Smooth muscle cell (in vitro differentiated cells): ENCODE measurements around the gene UACA. TPM values are rescaled to one million over a fixed set of nuclear protein-coding genes. Genes with fewer than 3 reads are reported as not detected.
A peak's percentile ranks its signal among the peaks of the same experiment; 100 is the strongest.

Source experiments
- DNase-seq: peaks from one replicate; lab custom pipeline; 2025; ENCODE audit not compliant: unreplicated experiment; lab: John Stamatoyannopoulos, UW
- H2AFZ ChIP-seq: fragments of 200-600 bp; sonication (generic); 2 replicates; pipeline ENCODE4 v1.6.0; 2016; ENCODE audit warnings: antibody characterized with exemption, low read depth, mild to moderate bottlenecking
- H3F3A ChIP-seq: fragments of 200-600 bp; sonication (generic); 2 replicates; pipeline ENCODE4 v1.6.0; 2017; ENCODE audit warnings: antibody characterized with exemption, low read depth
- H3K27ac ChIP-seq: fragments of 200-600 bp; sonication (generic); 2 replicates; pipeline ENCODE4 v1.5.1; 2016; ENCODE audit warnings: low read depth, mild to moderate bottlenecking
- H3K27me3 ChIP-seq: fragments of 200-600 bp; sonication (generic); 2 replicates; pipeline ENCODE4 v1.6.1; 2016; ENCODE audit warnings: low read depth, mild to moderate bottlenecking
- H3K36me3 ChIP-seq: fragments of 200-600 bp; sonication (generic); 2 replicates; pipeline ENCODE4 v1.5.1; 2016; ENCODE audit warnings: low read depth
- H3K4me1 ChIP-seq: fragments of 200-600 bp; sonication (generic); 2 replicates; pipeline ENCODE4 v1.5.1; 2016; ENCODE audit warnings: low read depth
- H3K4me2 ChIP-seq: fragments of 200-600 bp; sonication (generic); 2 replicates; pipeline ENCODE4 v1.6.0; 2016; ENCODE audit warnings: mild to moderate bottlenecking
- H3K4me3 ChIP-seq: fragments of 200-600 bp; sonication (generic); 2 replicates; pipeline ENCODE4 v1.5.1; 2016; ENCODE audit warnings: mild to moderate bottlenecking
- H3K79me2 ChIP-seq: fragments of 200-600 bp; sonication (generic); 2 replicates; pipeline ENCODE4 v1.6.0; 2016; ENCODE audit warnings: low read depth, mild to moderate bottlenecking
- H3K9ac ChIP-seq: fragments of 200-600 bp; sonication (generic); 2 replicates; pipeline ENCODE4 v1.6.0; 2016; ENCODE audit warnings: low read depth
- H3K9me3 ChIP-seq: fragments of 200-600 bp; sonication (generic); replicated peaks from 2 replicates; pipeline ENCODE4 v1.5.1; 2016; ENCODE audit warnings: low read depth
- H4K20me1 ChIP-seq: fragments of 200-600 bp; sonication (generic); 2 replicates; pipeline ENCODE4 v1.6.0; 2016; ENCODE audit warnings: low read depth
- WGBS: methylation state at CpG from one replicate; pipeline ENCODE4 v1.1.7; 2016; ENCODE audit warnings: low lambda C conversion rate; 5-methylcytosine and 5-hydroxymethylcytosine counted together
- polyA plus RNA-seq: library from polyadenylated mRNA; unstranded; fragments of >200 nt; fragmentation: Nextera tagmentation; extraction: Ambion mirVana; gene quantifications from 2 replicates; pipeline ENCODE4 v1.2.1, GENCODE V29; 2016
- total RNA-seq: library from RNA; depleted of rRNA; stranded (reverse); fragments of >200 nt; gene quantifications from 2 replicates; pipeline ENCODE4 v1.2.3, GENCODE V29; 2014
- TF ChIP-seq, protein P1 (sequence below): fragments of 200-600 bp; sonication (generic); IDR thresholded peaks from 2 replicates; pipeline ENCODE4 v1.5.1; 2017; ENCODE audit warnings: borderline replicate concordance, mild to moderate bottlenecking, antibody characterized with exemption; ENCODE audit not compliant: insufficient read depth, poor library complexity, severe bottlenecking

UACA gene
- total and polyA plus RNA-seq, 2 experiments from 2014 or later: 109 to 153 TPM

DNA sequence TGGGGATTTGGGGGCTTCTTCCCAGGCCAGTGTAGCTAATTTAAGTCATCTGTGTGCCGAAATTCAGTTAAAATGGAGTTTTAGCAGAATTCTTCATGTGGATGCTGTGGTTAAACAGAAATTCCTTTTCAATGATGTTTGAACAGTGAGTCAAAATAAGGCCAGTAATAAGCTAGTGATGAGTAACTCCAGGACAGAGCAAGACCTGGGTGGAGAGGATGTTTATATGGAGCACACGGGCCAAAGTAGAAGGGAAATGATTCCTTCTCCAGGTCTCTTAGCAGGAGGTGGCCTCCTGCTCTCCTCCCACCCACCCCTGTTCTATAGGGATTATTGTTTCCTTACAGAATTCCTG lies 31.9 kb upstream of the UACA start:
- H3K4me3 ChIP-seq: peak overlapping the region; percentile 16
- no peaks in the 10 kb centered on the region for H3K9me3 ChIP-seq
- no peaks in the 10 kb centered on the region for H3K79me2 ChIP-seq
- H4K20me1 ChIP-seq: no peaks in the 10 kb centered on the region
- no peaks in the 10 kb centered on the region for H3K36me3 ChIP-seq
- peak overlapping the region; percentile 74 for H3K4me2 ChIP-seq
- no peaks in the 10 kb centered on the region for H3K27me3 ChIP-seq
- peaks cover 35% of the 10 kb centered on the region for H3F3A ChIP-seq
- peak overlapping the region; percentile 83 for H3K9ac ChIP-seq
- H3K4me1 ChIP-seq: peaks cover 23% of the 10 kb centered on the region
- DNase-seq: no peak
- peak overlapping the region; percentile 98 for H3K27ac ChIP-seq
- WGBS: 0% methylated on average over 2 of the region's 2 CpGs
- H2AFZ ChIP-seq: no peak overlapping the region
- TF ChIP-seq, protein P1, sequence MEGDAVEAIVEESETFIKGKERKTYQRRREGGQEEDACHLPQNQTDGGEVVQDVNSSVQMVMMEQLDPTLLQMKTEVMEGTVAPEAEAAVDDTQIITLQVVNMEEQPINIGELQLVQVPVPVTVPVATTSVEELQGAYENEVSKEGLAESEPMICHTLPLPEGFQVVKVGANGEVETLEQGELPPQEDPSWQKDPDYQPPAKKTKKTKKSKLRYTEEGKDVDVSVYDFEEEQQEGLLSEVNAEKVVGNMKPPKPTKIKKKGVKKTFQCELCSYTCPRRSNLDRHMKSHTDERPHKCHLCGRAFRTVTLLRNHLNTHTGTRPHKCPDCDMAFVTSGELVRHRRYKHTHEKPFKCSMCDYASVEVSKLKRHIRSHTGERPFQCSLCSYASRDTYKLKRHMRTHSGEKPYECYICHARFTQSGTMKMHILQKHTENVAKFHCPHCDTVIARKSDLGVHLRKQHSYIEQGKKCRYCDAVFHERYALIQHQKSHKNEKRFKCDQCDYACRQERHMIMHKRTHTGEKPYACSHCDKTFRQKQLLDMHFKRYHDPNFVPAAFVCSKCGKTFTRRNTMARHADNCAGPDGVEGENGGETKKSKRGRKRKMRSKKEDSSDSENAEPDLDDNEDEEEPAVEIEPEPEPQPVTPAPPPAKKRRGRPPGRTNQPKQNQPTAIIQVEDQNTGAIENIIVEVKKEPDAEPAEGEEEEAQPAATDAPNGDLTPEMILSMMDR: no peak

DNA sequence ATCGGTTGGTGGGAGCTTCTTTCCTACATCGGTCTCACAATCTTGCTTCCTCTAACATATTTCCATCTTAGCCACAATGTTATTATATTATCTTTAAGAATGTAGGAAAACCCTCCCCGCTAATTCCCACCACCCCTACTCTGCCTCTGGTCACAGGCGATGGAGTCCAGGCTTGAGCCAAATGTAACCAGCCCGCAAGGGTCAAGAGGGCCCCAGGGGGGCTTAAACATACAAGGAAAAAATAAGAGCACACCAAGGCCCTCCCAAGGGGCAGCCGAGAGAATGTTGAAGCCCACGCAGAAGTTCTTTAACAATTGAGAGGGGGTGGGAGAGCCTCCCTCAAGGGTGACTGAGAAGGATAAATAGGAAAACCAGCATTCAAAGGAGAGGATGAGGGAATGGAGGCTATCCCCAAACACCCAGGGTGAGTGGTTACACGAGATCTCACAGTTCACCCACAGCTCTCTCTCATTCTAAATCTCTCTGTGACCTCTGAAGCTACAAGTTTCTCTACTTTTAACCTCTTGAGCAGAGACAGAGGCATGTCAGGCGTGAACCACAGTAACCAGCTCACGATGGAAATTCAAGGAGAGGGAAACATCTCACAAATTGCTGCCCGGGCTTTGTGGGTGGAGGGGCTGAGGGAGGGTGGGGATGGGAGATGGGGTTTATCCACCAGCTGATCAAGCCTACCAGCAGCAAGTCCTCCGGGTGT lies 31.4 kb upstream of the UACA start:
- 31% methylated on average over 12 of the region's 12 CpGs for WGBS
- Histone ChIP-seq H3K27ac (peak overlapping the region; percentile 98), H3K4me3 (peak overlapping the region; percentile 16), H2AFZ (no peak overlapping the region), H3F3A (peaks cover 30% of the 10 kb centered on the region), H3K4me2 (peak overlapping the region; percentile 74), H3K27me3 (no peaks in the 10 kb centered on the region), H3K4me1 (peaks cover 20% of the 10 kb centered on the region), H4K20me1 (no peaks in the 10 kb centered on the region), H3K9me3 (no peaks in the 10 kb centered on the region), H3K36me3 (no peaks in the 10 kb centered on the region), H3K9ac (peak overlapping the region; percentile 83), H3K79me2 (no peaks in the 10 kb centered on the region)
- DNase-seq: no peak
- TF ChIP-seq, protein P1: no peak

DNA sequence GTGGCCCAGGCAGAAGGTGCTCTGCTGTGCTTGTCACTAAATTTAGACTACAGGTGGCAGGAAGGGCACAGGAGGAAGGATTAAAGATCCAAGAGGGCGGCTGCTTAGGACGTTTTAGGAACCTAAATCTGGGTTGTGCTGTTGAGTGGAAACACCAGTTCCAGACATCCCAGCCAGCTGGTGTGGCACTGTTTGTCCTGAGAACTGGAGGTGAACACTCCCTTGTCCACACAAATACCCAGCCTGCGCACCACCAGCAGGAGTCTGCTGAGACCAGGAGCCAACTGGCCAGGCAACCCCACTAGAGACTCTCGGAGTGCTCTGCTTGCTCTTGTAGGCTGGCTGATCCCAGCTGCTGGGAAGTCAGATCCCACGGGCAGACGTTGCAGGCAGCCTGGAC lies 30.3 kb upstream of the UACA start:
- 72% methylated on average over 6 of the region's 6 CpGs for WGBS
- Histone ChIP-seq H3K9ac (peak overlapping the region; percentile 83), H3K9me3 (no peaks in the 10 kb centered on the region), H2AFZ (no peak overlapping the region), H3K27me3 (no peaks in the 10 kb centered on the region), H3K4me1 (peaks cover 19% of the 10 kb centered on the region), H3K27ac (peak overlapping the region; percentile 98), H3K79me2 (no peaks in the 10 kb centered on the region), H3K36me3 (no peaks in the 10 kb centered on the region), H4K20me1 (no peaks in the 10 kb centered on the region), H3F3A (peaks cover 34% of the 10 kb centered on the region), H3K4me3 (no peak overlapping the region), H3K4me2 (peak overlapping the region; percentile 74)
- TF ChIP-seq, protein P1: no peak
- DNase-seq: no peak

DNA sequence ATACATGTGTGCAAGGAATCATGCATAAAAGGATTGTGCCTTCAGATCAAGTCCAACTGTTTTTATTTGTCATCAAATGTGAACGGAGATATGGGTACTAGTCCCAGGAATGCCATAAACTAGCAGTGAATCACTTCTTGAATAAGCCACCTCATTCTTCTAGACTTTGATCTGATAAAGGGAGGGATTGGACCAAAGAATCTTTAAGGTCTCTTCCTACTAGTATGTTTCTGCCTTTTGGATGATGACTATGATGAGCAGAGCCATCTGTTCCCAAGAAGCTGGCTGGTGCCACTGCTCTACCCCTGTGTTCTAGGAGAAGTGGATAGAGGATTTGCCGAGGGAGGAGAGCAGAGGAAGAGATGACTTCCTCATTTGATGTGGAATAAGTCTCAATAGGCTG lies 28.8 kb upstream of the UACA start:
- Histone ChIP-seq H3K36me3 (no peaks in the 10 kb centered on the region), H3K4me2 (peak overlapping the region; percentile 56), H3K9ac (no peak overlapping the region), H3F3A (peaks cover 38% of the 10 kb centered on the region), H3K27me3 (no peaks in the 10 kb centered on the region), H3K27ac (peak overlapping the region; percentile 98), H3K4me1 (peaks cover 19% of the 10 kb centered on the region), H4K20me1 (no peaks in the 10 kb centered on the region), H3K4me3 (no peak overlapping the region), H2AFZ (no peak overlapping the region), H3K79me2 (no peaks in the 10 kb centered on the region), H3K9me3 (no peaks in the 10 kb centered on the region)
- no peak for DNase-seq
- TF ChIP-seq, protein P1: no peak
- WGBS: 21% methylated on average over 2 of the region's 2 CpGs
